ENCODE measurements around the gene UCP2. TPM values are rescaled to one million over a fixed set of nuclear protein-coding genes. Genes with fewer than 3 reads are reported as not detected.

The UCP2 gene
- total RNA-seq, 1 experiment from 2014 or later, result 54.0 TPM

DNA sequence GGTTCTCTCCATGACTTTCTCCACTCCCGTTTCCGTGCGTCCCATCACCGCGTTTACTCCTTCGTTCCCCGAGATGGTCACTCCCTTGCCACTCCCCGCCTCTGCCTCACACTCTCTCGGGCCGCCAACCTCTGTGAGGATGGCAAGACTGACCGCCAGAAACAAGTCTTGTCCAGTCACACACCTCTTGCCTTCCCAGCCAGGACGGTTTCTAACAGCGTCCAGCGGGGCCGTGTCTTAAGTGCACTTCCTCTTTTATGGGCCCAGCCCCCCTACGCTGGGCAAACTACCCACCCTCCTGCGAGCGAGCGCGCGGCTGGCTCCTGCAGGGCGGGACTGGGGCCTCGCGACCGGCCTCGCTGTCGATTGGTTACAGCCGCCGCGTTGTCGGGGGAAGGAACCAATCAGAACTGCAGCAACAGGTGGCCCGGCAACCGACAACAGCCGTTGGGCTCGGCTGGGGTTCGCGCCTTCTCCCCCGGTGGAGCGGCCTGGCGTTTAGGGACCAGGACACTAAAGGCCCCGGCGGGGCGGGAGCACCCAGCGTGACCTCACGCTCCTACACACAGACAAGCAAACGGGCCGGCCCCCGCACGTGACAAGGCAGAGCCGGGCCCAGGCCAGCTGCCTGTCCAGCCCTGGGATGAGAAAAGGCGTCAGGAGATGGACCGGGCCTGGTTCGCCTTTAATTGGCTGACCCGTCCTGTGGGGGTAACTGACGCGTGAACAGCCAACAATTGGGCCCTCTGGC is 522 bp upstream of the UCP2 start (continued):
- TF ChIP-seq FOXJ3 (CRISPR knock-in tag; IDR thresholded peaks at IDR 0.05; ENCODE audit: borderline replicate concordance) (no peak; the same call in 1 of the 2 replicates), FOXK1 (CRISPR knock-in tag; IDR thresholded peaks at IDR 0.05) (peak; percentile 96), SMAD4 (CRISPR knock-in tag; IDR thresholded peaks at IDR 0.05) (no peak), OVOL2 (CRISPR knock-in tag; IDR thresholded peaks at IDR 0.05; ENCODE audit: borderline replicate concordance) (no peak), ELF4 (CRISPR knock-in tag; IDR thresholded peaks at IDR 0.05; ENCODE audit: low read depth) (no peak), IRF2 (CRISPR knock-in tag; IDR thresholded peaks at IDR 0.05; ENCODE audit: borderline replicate concordance, low read depth) (0 out of 2 replicates have a peak, but pooled peaks have one; percentile 25), EMX1 (CRISPR knock-in tag; IDR thresholded peaks at IDR 0.05) (no peak), NFYB (CRISPR knock-in tag; conservative IDR thresholded peaks at IDR 0.05; ENCODE audit: low read depth) (peak; percentile 88), TEAD4 (CRISPR knock-in tag; IDR thresholded peaks at IDR 0.05) (no peak), ETV6 (CRISPR knock-in tag; IDR thresholded peaks at IDR 0.05) (no peak), ZNF396 (CRISPR knock-in tag; IDR thresholded peaks at IDR 0.05; ENCODE audit: borderline replicate concordance) (no peak), SOX15 (CRISPR knock-in tag; IDR thresholded peaks at IDR 0.05) (no peak), CREM (CRISPR knock-in tag; IDR thresholded peaks at IDR 0.05) (peak; percentile 51; the same call in 1 of the 2 replicates), MXD4 (CRISPR knock-in tag; IDR thresholded peaks at IDR 0.05; ENCODE audit: borderline replicate concordance) (no peak)
- TF ChIP-seq, protein P1, sequence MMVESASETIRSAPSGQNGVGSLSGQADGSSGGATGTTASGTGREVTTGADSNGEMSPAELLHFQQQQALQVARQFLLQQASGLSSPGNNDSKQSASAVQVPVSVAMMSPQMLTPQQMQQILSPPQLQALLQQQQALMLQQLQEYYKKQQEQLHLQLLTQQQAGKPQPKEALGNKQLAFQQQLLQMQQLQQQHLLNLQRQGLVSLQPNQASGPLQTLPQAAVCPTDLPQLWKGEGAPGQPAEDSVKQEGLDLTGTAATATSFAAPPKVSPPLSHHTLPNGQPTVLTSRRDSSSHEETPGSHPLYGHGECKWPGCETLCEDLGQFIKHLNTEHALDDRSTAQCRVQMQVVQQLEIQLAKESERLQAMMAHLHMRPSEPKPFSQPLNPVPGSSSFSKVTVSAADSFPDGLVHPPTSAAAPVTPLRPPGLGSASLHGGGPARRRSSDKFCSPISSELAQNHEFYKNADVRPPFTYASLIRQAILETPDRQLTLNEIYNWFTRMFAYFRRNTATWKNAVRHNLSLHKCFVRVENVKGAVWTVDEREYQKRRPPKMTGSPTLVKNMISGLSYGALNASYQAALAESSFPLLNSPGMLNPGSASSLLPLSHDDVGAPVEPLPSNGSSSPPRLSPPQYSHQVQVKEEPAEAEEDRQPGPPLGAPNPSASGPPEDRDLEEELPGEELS (CRISPR knock-in tag; IDR thresholded peaks at IDR 0.05), result 0 out of 2 replicates have a peak, but pooled peaks have one; percentile 49
- TF ChIP-seq, protein P2, sequence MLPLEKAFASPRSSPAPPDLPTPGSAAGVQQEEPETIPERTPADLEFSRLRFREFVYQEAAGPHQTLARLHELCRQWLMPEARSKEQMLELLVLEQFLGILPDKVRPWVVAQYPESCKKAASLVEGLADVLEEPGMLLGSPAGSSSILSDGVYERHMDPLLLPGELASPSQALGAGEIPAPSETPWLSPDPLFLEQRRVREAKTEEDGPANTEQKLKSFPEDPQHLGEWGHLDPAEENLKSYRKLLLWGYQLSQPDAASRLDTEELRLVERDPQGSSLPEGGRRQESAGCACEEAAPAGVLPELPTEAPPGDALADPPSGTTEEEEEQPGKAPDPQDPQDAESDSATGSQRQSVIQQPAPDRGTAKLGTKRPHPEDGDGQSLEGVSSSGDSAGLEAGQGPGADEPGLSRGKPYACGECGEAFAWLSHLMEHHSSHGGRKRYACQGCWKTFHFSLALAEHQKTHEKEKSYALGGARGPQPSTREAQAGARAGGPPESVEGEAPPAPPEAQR (CRISPR knock-in tag; IDR thresholded peaks at IDR 0.05), result no peak
- TF ChIP-seq, protein P3, sequence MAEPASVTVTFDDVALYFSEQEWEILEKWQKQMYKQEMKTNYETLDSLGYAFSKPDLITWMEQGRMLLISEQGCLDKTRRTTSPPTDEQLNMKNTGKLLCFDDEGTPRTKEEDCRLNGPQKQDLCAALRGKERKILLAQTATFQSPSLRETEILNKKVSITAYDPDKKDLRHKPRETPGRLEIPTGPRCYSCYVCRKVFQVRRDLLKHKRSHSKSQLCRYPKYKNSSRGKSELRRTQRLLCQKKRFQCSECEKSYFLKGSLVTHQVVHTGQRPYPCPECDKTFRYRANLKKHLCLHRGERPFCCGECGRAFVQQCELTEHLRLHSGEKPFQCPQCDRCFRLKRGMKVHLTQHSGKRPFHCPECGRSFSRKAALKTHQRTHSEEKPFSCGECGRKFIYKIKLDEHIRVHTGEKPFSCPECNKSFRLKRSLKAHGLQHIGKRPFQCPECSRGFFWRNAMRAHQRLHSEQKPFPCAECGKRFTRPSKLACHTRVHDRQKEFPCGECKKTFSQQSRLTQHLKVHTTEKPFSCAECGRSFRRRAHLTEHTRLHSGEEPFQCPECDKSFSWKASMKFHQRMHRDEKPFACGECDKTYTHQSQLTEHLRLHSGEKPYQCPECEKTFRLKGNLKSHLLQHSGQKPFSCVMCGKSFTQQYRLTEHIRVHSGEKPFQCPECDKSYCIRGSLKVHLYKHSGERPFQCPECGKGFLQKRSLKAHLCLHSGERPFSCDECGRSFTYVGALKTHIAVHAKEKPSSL (CRISPR knock-in tag; conservative IDR thresholded peaks at IDR 0.05), result no peak
- TF ChIP-seq, protein P4, sequence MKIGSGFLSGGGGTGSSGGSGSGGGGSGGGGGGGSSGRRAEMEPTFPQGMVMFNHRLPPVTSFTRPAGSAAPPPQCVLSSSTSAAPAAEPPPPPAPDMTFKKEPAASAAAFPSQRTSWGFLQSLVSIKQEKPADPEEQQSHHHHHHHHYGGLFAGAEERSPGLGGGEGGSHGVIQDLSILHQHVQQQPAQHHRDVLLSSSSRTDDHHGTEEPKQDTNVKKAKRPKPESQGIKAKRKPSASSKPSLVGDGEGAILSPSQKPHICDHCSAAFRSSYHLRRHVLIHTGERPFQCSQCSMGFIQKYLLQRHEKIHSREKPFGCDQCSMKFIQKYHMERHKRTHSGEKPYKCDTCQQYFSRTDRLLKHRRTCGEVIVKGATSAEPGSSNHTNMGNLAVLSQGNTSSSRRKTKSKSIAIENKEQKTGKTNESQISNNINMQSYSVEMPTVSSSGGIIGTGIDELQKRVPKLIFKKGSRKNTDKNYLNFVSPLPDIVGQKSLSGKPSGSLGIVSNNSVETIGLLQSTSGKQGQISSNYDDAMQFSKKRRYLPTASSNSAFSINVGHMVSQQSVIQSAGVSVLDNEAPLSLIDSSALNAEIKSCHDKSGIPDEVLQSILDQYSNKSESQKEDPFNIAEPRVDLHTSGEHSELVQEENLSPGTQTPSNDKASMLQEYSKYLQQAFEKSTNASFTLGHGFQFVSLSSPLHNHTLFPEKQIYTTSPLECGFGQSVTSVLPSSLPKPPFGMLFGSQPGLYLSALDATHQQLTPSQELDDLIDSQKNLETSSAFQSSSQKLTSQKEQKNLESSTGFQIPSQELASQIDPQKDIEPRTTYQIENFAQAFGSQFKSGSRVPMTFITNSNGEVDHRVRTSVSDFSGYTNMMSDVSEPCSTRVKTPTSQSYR (CRISPR knock-in tag; IDR thresholded peaks at IDR 0.05), result peak; percentile 69; the same call in 1 of the 2 replicates
- TF ChIP-seq, protein P5, sequence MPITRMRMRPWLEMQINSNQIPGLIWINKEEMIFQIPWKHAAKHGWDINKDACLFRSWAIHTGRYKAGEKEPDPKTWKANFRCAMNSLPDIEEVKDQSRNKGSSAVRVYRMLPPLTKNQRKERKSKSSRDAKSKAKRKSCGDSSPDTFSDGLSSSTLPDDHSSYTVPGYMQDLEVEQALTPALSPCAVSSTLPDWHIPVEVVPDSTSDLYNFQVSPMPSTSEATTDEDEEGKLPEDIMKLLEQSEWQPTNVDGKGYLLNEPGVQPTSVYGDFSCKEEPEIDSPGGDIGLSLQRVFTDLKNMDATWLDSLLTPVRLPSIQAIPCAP (CRISPR knock-in tag; IDR thresholded peaks at IDR 0.05), result no peak
- TF ChIP-seq, protein P6, sequence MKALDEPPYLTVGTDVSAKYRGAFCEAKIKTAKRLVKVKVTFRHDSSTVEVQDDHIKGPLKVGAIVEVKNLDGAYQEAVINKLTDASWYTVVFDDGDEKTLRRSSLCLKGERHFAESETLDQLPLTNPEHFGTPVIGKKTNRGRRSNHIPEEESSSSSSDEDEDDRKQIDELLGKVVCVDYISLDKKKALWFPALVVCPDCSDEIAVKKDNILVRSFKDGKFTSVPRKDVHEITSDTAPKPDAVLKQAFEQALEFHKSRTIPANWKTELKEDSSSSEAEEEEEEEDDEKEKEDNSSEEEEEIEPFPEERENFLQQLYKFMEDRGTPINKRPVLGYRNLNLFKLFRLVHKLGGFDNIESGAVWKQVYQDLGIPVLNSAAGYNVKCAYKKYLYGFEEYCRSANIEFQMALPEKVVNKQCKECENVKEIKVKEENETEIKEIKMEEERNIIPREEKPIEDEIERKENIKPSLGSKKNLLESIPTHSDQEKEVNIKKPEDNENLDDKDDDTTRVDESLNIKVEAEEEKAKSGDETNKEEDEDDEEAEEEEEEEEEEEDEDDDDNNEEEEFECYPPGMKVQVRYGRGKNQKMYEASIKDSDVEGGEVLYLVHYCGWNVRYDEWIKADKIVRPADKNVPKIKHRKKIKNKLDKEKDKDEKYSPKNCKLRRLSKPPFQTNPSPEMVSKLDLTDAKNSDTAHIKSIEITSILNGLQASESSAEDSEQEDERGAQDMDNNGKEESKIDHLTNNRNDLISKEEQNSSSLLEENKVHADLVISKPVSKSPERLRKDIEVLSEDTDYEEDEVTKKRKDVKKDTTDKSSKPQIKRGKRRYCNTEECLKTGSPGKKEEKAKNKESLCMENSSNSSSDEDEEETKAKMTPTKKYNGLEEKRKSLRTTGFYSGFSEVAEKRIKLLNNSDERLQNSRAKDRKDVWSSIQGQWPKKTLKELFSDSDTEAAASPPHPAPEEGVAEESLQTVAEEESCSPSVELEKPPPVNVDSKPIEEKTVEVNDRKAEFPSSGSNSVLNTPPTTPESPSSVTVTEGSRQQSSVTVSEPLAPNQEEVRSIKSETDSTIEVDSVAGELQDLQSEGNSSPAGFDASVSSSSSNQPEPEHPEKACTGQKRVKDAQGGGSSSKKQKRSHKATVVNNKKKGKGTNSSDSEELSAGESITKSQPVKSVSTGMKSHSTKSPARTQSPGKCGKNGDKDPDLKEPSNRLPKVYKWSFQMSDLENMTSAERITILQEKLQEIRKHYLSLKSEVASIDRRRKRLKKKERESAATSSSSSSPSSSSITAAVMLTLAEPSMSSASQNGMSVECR (CRISPR knock-in tag; IDR thresholded peaks at IDR 0.05; ENCODE audit: borderline replicate concordance), result 0 out of 2 replicates have a peak, but pooled peaks have one; percentile 40
- TF ChIP-seq, protein P7, sequence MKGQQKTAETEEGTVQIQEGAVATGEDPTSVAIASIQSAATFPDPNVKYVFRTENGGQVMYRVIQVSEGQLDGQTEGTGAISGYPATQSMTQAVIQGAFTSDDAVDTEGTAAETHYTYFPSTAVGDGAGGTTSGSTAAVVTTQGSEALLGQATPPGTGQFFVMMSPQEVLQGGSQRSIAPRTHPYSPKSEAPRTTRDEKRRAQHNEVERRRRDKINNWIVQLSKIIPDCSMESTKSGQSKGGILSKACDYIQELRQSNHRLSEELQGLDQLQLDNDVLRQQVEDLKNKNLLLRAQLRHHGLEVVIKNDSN (CRISPR knock-in tag; IDR thresholded peaks at IDR 0.05), result peak; percentile 90
- TF ChIP-seq, protein P8, sequence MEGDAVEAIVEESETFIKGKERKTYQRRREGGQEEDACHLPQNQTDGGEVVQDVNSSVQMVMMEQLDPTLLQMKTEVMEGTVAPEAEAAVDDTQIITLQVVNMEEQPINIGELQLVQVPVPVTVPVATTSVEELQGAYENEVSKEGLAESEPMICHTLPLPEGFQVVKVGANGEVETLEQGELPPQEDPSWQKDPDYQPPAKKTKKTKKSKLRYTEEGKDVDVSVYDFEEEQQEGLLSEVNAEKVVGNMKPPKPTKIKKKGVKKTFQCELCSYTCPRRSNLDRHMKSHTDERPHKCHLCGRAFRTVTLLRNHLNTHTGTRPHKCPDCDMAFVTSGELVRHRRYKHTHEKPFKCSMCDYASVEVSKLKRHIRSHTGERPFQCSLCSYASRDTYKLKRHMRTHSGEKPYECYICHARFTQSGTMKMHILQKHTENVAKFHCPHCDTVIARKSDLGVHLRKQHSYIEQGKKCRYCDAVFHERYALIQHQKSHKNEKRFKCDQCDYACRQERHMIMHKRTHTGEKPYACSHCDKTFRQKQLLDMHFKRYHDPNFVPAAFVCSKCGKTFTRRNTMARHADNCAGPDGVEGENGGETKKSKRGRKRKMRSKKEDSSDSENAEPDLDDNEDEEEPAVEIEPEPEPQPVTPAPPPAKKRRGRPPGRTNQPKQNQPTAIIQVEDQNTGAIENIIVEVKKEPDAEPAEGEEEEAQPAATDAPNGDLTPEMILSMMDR (IDR thresholded peaks at IDR 0.05), result no peak

Data from WTC11 (cell line).